MCF 10A (cell line): ENCODE data around the gene PTTG1. TPM values are rescaled to one million over a fixed set of nuclear protein-coding genes. Genes with fewer than 3 reads are reported as not detected.

ENCODE experiments used
- BruUV-seq: library from RNA; stranded (reverse); fragments of 400-500 nt; replicated peaks from 2 replicates; lab custom pipeline; 2021; lab: Mats Ljungman, UMichigan
- CTCF ChIA-PET: fragments of 300-600 bp; sonication (Branson Sonifier 250); formaldehyde crosslinking; extraction: SDS; loops from one replicate; lab custom pipeline; 2021; ENCODE audit warnings: antibody characterized with exemption, inconsistent platforms; lab: Yijun Ruan, JAX
- POLR2A ChIA-PET: fragments of 300-600, 350-650 bp; sonication (Branson Sonifier 250); formaldehyde crosslinking; extraction: SDS; loops from one replicate; lab custom pipeline; 2020; ENCODE audit warnings: antibody characterized with exemption, inconsistent platforms; lab: Yijun Ruan, JAX
- DNase-seq: peaks from one replicate; pipeline ENCODE4 v3.0.0-alpha.2; 2018; ENCODE audit not compliant: unreplicated experiment
- H3K27ac Mint-ChIP-seq: one replicate; pipeline ENCODE4 v1.8.0; 2022; ENCODE audit warnings: mild to moderate bottlenecking, low read depth, mixed read lengths; ENCODE audit not compliant: unreplicated experiment
- H3K27me3 Mint-ChIP-seq: one replicate; pipeline ENCODE4 v1.8.0; 2022; ENCODE audit warnings: mixed read lengths; ENCODE audit not compliant: insufficient read depth, unreplicated experiment
- H3K36me3 Mint-ChIP-seq: one replicate; pipeline ENCODE4 v1.8.0; 2022; ENCODE audit warnings: mild to moderate bottlenecking, moderate library complexity, mixed read lengths; ENCODE audit not compliant: insufficient read depth, unreplicated experiment
- H3K4me1 Mint-ChIP-seq: one replicate; pipeline ENCODE4 v1.8.0; 2022; ENCODE audit warnings: mixed read lengths; ENCODE audit not compliant: insufficient read depth, unreplicated experiment
- H3K4me3 Mint-ChIP-seq: one replicate; pipeline ENCODE4 v1.8.0; 2022; ENCODE audit warnings: mild to moderate bottlenecking, moderate library complexity, mixed read lengths; ENCODE audit not compliant: unreplicated experiment
- H3K9me3 Mint-ChIP-seq: one replicate; pipeline ENCODE4 v1.8.0; 2022; ENCODE audit warnings: mixed read lengths; ENCODE audit not compliant: unreplicated experiment
- CTCF ChIP-seq: fragments of 200-600 bp; IDR thresholded peaks from one replicate; pipeline ENCODE4 v1.8.0; 2022; ENCODE audit warnings: antibody characterized with exemption, mild to moderate bottlenecking; ENCODE audit not compliant: unreplicated experiment
- intact Hi-C: fragments of 100-400 bp; cut with micrococcal nuclease; formaldehyde crosslinking; loops from 2 replicates; pipeline ENCODE4 v1.14.1; 2022
- total RNA-seq: library from RNA; stranded (reverse); gene quantifications from 2 replicates; pipeline ENCODE4 v1.2.3, GENCODE V29; 2022

The PTTG1 gene
- total RNA-seq, 1 experiment from 2014 or later: 119 TPM

DNA sequence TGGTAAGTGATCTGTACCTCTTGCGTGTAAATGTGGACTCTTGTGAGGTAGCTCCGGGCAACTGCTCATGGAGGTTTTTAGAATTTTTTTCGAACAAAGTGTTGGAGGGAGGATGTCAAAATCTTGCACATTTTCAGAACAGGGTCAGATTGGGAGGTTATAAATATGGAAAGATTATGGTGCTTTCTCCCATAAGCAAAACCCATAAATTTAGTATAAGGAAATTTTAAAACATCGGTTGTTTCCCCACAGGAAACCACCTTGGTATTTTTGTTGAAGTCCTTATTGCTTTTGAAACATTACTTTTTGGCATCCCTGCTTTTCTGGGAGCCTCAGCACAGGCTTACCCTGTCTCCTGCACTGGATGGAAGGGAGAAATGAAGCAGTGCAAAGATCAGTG is 33.9 kb downstream of the PTTG1 start:
- BruUV-seq: no TSS peak
- H3K9me3 Mint-ChIP-seq: no peaks in the 10 kb centered on the region
- H3K36me3 Mint-ChIP-seq: no peaks in the 10 kb centered on the region
- DNase-seq: no peak
- no peak overlapping the region for H3K4me3 Mint-ChIP-seq
- CTCF ChIA-PET: no interaction called here
- intact Hi-C loops: no loop called here
- TF ChIP-seq CTCF: no peak
- H3K4me1 Mint-ChIP-seq: no peaks in the 10 kb centered on the region
- no peak overlapping the region for H3K27ac Mint-ChIP-seq
- POLR2A ChIA-PET: no interaction called here
- H3K27me3 Mint-ChIP-seq: no peaks in the 10 kb centered on the region

- POLR2A ChIA-PET: no interaction called here
- no peaks in the 10 kb centered on the region for H3K36me3 Mint-ChIP-seq
- no peak overlapping the region for H3K4me3 Mint-ChIP-seq
- H3K27me3 Mint-ChIP-seq: no peaks in the 10 kb centered on the region
- H3K4me1 Mint-ChIP-seq: no peaks in the 10 kb centered on the region
- H3K9me3 Mint-ChIP-seq: no peaks in the 10 kb centered on the region
- no peak for TF ChIP-seq CTCF
- H3K27ac Mint-ChIP-seq: no peak overlapping the region
- intact Hi-C loops: no loop called here
- no peak for DNase-seq
- BruUV-seq: no TSS peak
- CTCF ChIA-PET: interaction anchor here (0.6 kb wide), 1 partner anchor 13 kb away, joined by 4 read pairs; no protein-coding TSS in a partner anchor
These were observed 35.0 kb downstream of the PTTG1 start for GRCh38 chr5:160456480-160457177.

GRCh38 chr5:160457252-160457651 is 35.6 kb downstream of the PTTG1 start:
- ChIA-PET POLR2A (no interaction called here), CTCF (interaction anchor here (0.6 kb wide), 1 partner anchor 13 kb away, joined by 4 read pairs; no protein-coding TSS in a partner anchor)
- Mint-ChIP-seq H3K27ac (no peak overlapping the region), H3K9me3 (no peaks in the 10 kb centered on the region), H3K4me3 (no peak overlapping the region), H3K27me3 (no peaks in the 10 kb centered on the region), H3K36me3 (no peaks in the 10 kb centered on the region), H3K4me1 (no peaks in the 10 kb centered on the region)
- DNase-seq: no peak
- BruUV-seq: no TSS peak
- TF ChIP-seq CTCF: no peak
- intact Hi-C loops: no loop called here

DNA sequence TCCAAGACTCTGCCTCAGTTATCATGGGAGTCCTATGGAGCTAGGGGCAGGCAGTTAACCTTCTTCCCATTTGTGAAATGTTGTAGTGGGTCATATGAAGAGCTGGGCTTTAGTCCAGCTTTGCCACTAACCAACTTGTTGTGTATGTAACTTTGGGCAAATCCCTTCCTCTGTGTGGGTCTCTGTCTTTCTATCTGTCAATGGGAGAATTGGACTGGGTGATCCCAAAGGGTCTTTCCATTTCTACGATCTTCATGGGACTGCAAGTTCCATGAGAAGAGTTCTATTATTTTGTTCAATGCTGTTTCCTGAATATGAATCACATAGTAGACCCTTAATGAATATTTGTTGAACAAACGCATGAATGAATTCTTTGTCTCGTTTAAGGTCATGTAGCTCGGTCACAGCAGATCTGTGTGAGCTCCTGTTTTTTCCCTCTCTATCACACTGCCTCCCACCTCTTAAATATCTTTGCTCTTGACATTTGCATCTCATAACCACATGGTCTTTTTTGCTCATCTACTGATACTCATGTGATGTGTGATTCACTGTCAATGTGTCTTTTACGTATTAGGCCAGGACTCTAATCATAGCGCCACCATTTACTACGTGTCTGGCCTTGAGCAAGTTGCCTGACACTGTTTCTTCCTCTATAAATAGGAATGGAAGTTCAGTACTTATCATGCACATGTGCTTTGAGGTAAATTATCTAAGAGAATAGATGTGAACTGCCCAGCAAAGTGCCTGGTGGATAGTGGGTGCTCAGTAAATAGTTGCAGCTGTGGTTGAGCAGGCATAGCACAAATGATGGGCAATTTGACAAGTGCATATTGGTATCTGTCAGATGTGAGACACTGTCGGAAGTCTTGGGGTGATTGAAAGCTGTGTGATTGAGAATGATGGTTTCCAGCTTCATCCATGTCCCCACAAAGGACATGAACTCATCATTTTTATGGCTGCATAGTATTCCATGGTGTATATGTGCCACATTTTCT is 37.4 kb downstream of the PTTG1 start:
- DNase-seq: no peak
- H3K4me3 Mint-ChIP-seq: no peak overlapping the region
- no peak for TF ChIP-seq CTCF
- intact Hi-C loops: no loop called here
- ChIA-PET CTCF (interaction anchor here (0.8 to 4.2 kb wide), 2 partner anchors 19 to 21 kb away, joined by 4 to 28 read pairs; no protein-coding TSS in a partner anchor), POLR2A (interaction anchor here (1.4 kb wide), 1 partner anchor 10 kb away, joined by 3 read pairs; no protein-coding TSS in a partner anchor)
- no peaks in the 10 kb centered on the region for H3K27me3 Mint-ChIP-seq
- no peak overlapping the region for H3K27ac Mint-ChIP-seq
- no TSS peak for BruUV-seq
- H3K4me1 Mint-ChIP-seq: peaks cover 9% of the 10 kb centered on the region
- no peaks in the 10 kb centered on the region for H3K9me3 Mint-ChIP-seq
- no peaks in the 10 kb centered on the region for H3K36me3 Mint-ChIP-seq
